H1 (cell line): ENCODE data around the gene SCAPER. TPM values are rescaled to one million over a fixed set of nuclear protein-coding genes. Genes with fewer than 3 reads are reported as not detected.

Experiments used
- CTCF ChIA-PET: fragments of 300-600 bp; sonication (Branson Sonifier 250); formaldehyde crosslinking; loops from one replicate; lab custom pipeline; 2021; ENCODE audit not compliant: partially characterized antibody; lab: Charles Lee
- POLR2A ChIA-PET: fragments of 300-600 bp; sonication (Branson Sonifier 250); formaldehyde crosslinking; loops from one replicate; lab custom pipeline; 2021; ENCODE audit warnings: inconsistent platforms; ENCODE audit not compliant: partially characterized antibody; lab: Charles Lee
- DNase-seq, 2 experiments: peaks; one replicate each; pipeline versions ENCODE4 v3.0.0 to v3.0.0-alpha.2; 2010 to 2022; ENCODE audit warnings: low spot score in 2 of 2, low read depth in 1 of 2, mixed read lengths in 1 of 2
- FAIRE-seq: peaks from 2 replicates; lab custom pipeline; 2011; peaks lifted over from hg19 to GRCh38; lab: Jason Lieb, UNC
- H2AFZ ChIP-seq: 2 replicates; pipeline ENCODE4 v1.8.1; 2012; ENCODE audit warnings: low read length, inconsistent platforms
- H2AK5ac ChIP-seq: 2 replicates; pipeline ENCODE4 v1.6.1; 2013; ENCODE audit warnings: low read depth, low read length
- H2BK120ac ChIP-seq: replicated peaks from 2 replicates; pipeline ENCODE3; 2013; ENCODE audit warnings: low read depth, low read length, inconsistent platforms
- H2BK12ac ChIP-seq: 2 replicates; pipeline ENCODE4 v1.6.1; 2013; ENCODE audit warnings: low read depth, low read length
- H2BK15ac ChIP-seq: 2 replicates; pipeline ENCODE4 v1.6.1; 2013; ENCODE audit warnings: low read length
- H2BK20ac ChIP-seq: 2 replicates; pipeline ENCODE4 v1.6.1; 2013; ENCODE audit warnings: low read length
- H2BK5ac ChIP-seq: 2 replicates; pipeline ENCODE4 v1.6.1; 2013; ENCODE audit warnings: low read depth, low read length
- H3K14ac ChIP-seq: 2 replicates; pipeline ENCODE4 v1.6.1; 2013; ENCODE audit warnings: inconsistent platforms; ENCODE audit not compliant: insufficient read length
- H3K18ac ChIP-seq: 2 replicates; pipeline ENCODE4 v1.6.1; 2013; ENCODE audit warnings: low read length; ENCODE audit errors: extremely low read depth
- H3K23ac ChIP-seq: 2 replicates; pipeline ENCODE4 v1.6.1; 2013; ENCODE audit warnings: inconsistent platforms; ENCODE audit not compliant: insufficient read length
- H3K23me2 ChIP-seq: 2 replicates; pipeline ENCODE4 v1.6.1; 2013; ENCODE audit warnings: low read depth, low read length
- H3K27ac ChIP-seq: 2 replicates; pipeline ENCODE4 v1.6.1; 2011; ENCODE audit warnings: low read depth, low read length, inconsistent platforms
- H3K27me3 ChIP-seq, 4 experiments: replicated peaks in 1 of 4; 1 replicate in 1 of 4; 2 replicates in 3 of 4; pipeline versions ENCODE4 v1.6.1 to v1.8.1; 2011 to 2013; ENCODE audit warnings: low read length in 3 of 4, mild to moderate bottlenecking in 3 of 4, inconsistent platforms in 2 of 4, mixed read lengths in 2 of 4, moderate library complexity in 1 of 4; ENCODE audit not compliant: control insufficient read depth in 3 of 4, insufficient read depth in 3 of 4; ENCODE audit errors: extremely low read depth in 1 of 4
- H3K36me3 ChIP-seq, 4 experiments: 2 replicates each; pipeline versions ENCODE4 v1.6.1 to v1.8.1; 2011 to 2013; ENCODE audit warnings: mild to moderate bottlenecking in 4 of 4, low read length in 3 of 4, moderate library complexity in 2 of 4, control low read depth in 1 of 4, inconsistent platforms in 1 of 4; ENCODE audit not compliant: insufficient read depth in 4 of 4, control insufficient read depth in 2 of 4
- H3K4ac ChIP-seq: replicated peaks from 2 replicates; pipeline ENCODE3; 2013; ENCODE audit warnings: low read length, low read depth, mixed read lengths, inconsistent platforms; ENCODE audit not compliant: insufficient read length
- H3K4me1 ChIP-seq, 4 experiments: replicated peaks in 1 of 4; 1 replicate in 1 of 4; 2 replicates in 3 of 4; pipeline versions ENCODE4 v1.6.1 to v1.8.1; 2011 to 2013; ENCODE audit warnings: low read length in 3 of 4, inconsistent platforms in 2 of 4, mixed read lengths in 1 of 4; ENCODE audit not compliant: insufficient read depth in 4 of 4, control insufficient read depth in 3 of 4
- H3K4me2 ChIP-seq, 2 experiments: 2 replicates each; pipeline versions ENCODE4 v1.6.1 to v1.8.1; 2011 to 2013; ENCODE audit warnings: low read depth in 2 of 2, low read length in 2 of 2, control low read depth in 1 of 2, inconsistent platforms in 1 of 2, mild to moderate bottlenecking in 1 of 2; ENCODE audit not compliant: insufficient read depth in 1 of 2
- H3K4me3 ChIP-seq, 4 experiments: fragments of 200-600, 300-600 bp in 1 of 4; sonication (generic), shearing (Covaris generic), sonication (Bioruptor Twin) in 1 of 4; 2 replicates each; pipeline versions ENCODE4 v1.5.1 to v1.8.1; 2011 to 2016; ENCODE audit warnings: low read length in 4 of 4, low read depth in 3 of 4, control low read depth in 2 of 4, inconsistent platforms in 2 of 4, mild to moderate bottlenecking in 2 of 4, mixed read lengths in 1 of 4, moderate library complexity in 1 of 4; ENCODE audit not compliant: insufficient read depth in 2 of 4; ENCODE audit errors: extremely low read depth in 1 of 4
- H3K56ac ChIP-seq: replicated peaks from 2 replicates; pipeline ENCODE3; 2013; ENCODE audit warnings: low read depth, mild to moderate bottlenecking, mixed read lengths, low read length, inconsistent platforms; ENCODE audit not compliant: insufficient read length
- H3K79me1 ChIP-seq: 2 replicates; pipeline ENCODE4 v1.6.1; 2013; ENCODE audit warnings: low read depth, low read length, control low read depth
- H3K79me2 ChIP-seq, 2 experiments: 2 replicates each; pipeline versions ENCODE4 v1.6.1 to v1.8.1; 2012 to 2013; ENCODE audit warnings: low read length in 2 of 2, mild to moderate bottlenecking in 2 of 2, inconsistent platforms in 1 of 2; ENCODE audit not compliant: insufficient read depth in 2 of 2, control insufficient read depth in 1 of 2
- H3K9ac ChIP-seq, 4 experiments: replicated peaks in 1 of 4; 1 replicate in 1 of 4; 2 replicates in 3 of 4; pipeline versions ENCODE4 v1.6.1 to v1.8.1; 2011 to 2013; ENCODE audit warnings: low read depth in 3 of 4, low read length in 3 of 4, control low read depth in 2 of 4, mild to moderate bottlenecking in 2 of 4, moderate library complexity in 2 of 4, inconsistent platforms in 1 of 4; ENCODE audit errors: extremely low read depth in 1 of 4
- H3K9me3 ChIP-seq, 2 experiments: 2 replicates each; pipeline versions ENCODE4 v1.6.1 to v1.8.1; 2012 to 2013; ENCODE audit warnings: mild to moderate bottlenecking in 2 of 2, moderate library complexity in 2 of 2, control low read depth in 1 of 2, inconsistent platforms in 1 of 2, low read depth in 1 of 2, low read length in 1 of 2, mixed read lengths in 1 of 2; ENCODE audit not compliant: insufficient read depth in 2 of 2
- H4K20me1 ChIP-seq, 2 experiments: replicated peaks in 1 of 2; 2 replicates each; pipeline versions ENCODE3 to v1.8.1; 2011 to 2013; ENCODE audit warnings: inconsistent platforms in 2 of 2, low read length in 2 of 2, mild to moderate bottlenecking in 1 of 2; ENCODE audit not compliant: insufficient read depth in 2 of 2, control insufficient read depth in 1 of 2
- H4K5ac ChIP-seq: 2 replicates; pipeline ENCODE4 v1.6.1; 2013; ENCODE audit warnings: low read length, low read depth, mixed read lengths, inconsistent platforms; ENCODE audit not compliant: insufficient read length
- H4K8ac ChIP-seq: 2 replicates; pipeline ENCODE4 v1.8.0; 2013; ENCODE audit warnings: mild to moderate bottlenecking, moderate library complexity, low read length, inconsistent platforms; ENCODE audit not compliant: insufficient read depth; ENCODE audit errors: extremely low read depth
- H4K91ac ChIP-seq: replicated peaks from 2 replicates; pipeline ENCODE3; 2013; ENCODE audit warnings: low read length, mixed read lengths, inconsistent platforms; ENCODE audit not compliant: insufficient read length
- RAD21 ChIP-seq, 2 experiments: IDR thresholded peaks in 1 of 2; conservative IDR thresholded peaks in 1 of 2; 2 replicates each; pipeline ENCODE4 v1.6.1; 2011; ENCODE audit warnings: low read depth in 2 of 2, low read length in 2 of 2, improper control_type of control experiment in 1 of 2, inconsistent platforms in 1 of 2, mild to moderate bottlenecking in 1 of 2, moderate library complexity in 1 of 2
- RBBP5 ChIP-seq: IDR thresholded peaks from 2 replicates; pipeline ENCODE4 v1.7.1; 2012; ENCODE audit warnings: low read depth, mild to moderate bottlenecking, inconsistent platforms, low read length, moderate library complexity, borderline replicate concordance
- TAF7 ChIP-seq: optimal IDR thresholded peaks from 2 replicates; pipeline ENCODE3; 2011; ENCODE audit warnings: low read depth, mild to moderate bottlenecking, inconsistent platforms, low read length, moderate library complexity, borderline replicate concordance
- WGBS, 2 experiments: shearing (Covaris generic) in 1 of 2; methylation state at CpG; one replicate each; pipeline versions ENCODE4 v1.1.6 to v1.1.7; 2013 to 2015; ENCODE audit warnings: low lambda C conversion rate in 2 of 2, mixed read lengths in 2 of 2, inconsistent platforms in 1 of 2, low coverage in 1 of 2, missing lambda C conversion rate in 1 of 2; ENCODE audit not compliant: insufficient replicate concordance in 2 of 2, insufficient coverage in 1 of 2, insufficient read length in 1 of 2; ENCODE audit errors: extremely low coverage in 1 of 2, missing lambda C conversion rate in 1 of 2; 5-methylcytosine and 5-hydroxymethylcytosine counted together
- polyA plus RNA-seq, 7 experiments: library from polyadenylated mRNA; depleted of rRNA in 3 of 7; stranded (reverse) in 5 of 7; unstranded in 2 of 7; fragments of >200 nt in 5 of 7; fragments of 200-250 nt in 2 of 7; gene quantifications; 1 replicate in 5 of 7; 2 replicates in 1 of 7; 4 replicates in 1 of 7; pipeline versions ENCODE4 v1.2.1 to v1.2.3, GENCODE V29; 2011 to 2013; ENCODE audit warnings: missing spikeins in 2 of 7, mixed read lengths in 2 of 7
- total RNA-seq: library from RNA; stranded (reverse); fragmentation: NEBNext Ultra II Directional; extraction: Animal tissue kit (Norgen Biotek cat#: 25700); gene quantifications from 2 replicates; pipeline ENCODE4 v1.2.1, GENCODE V29; 2021

SCAPER gene
- total and polyA plus RNA-seq, 2 of the 8 experiments (the other 6 are each of a cell fraction or from before 2014, with no cell fraction given) = 1.6 to 6.8 TPM

DNA sequence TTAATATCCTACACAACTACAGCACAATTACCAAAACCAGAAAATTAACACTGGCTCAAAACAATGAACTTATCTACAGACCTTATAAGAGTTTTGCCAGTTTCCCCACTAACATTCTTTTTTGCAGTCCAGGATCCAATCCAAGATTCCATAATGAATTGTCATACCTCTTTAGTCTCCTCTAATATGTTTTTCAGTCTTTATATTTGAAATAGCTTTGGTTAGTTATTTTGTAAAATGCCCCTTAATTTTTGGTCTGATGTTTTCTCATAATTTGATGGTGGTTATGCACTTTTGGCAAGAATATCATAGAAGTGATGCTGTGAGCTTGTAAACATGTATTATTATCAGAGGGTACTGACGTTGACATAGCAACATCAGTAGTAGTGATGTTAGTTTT lies 444.3 kb downstream of the SCAPER start:
- no peak for DNase-seq
- no peaks in the 10 kb centered on the region for H3K4me1 ChIP-seq
- H2BK15ac ChIP-seq = no peak overlapping the region
- H4K20me1 ChIP-seq = no peaks in the 10 kb centered on the region
- H3K9ac ChIP-seq = no peak overlapping the region
- WGBS, 2 experiments = 100% methylated on average over 1 of the region's 1 CpG; no CpG with 5 or more reads in 1 of the 2 experiments
- peaks cover 0 to 1% (median 0%) of the 10 kb centered on the region in 4 experiments; a peak in 1 of 7 replicates for H3K27me3 ChIP-seq
- H3K9me3 ChIP-seq = peaks cover 0 to 4% of the 10 kb centered on the region in 2 experiments; a peak in 3 of 4 replicates
- ChIA-PET POLR2A (interaction anchor here (1.0 kb wide), 1 partner anchor 14 kb away, joined by 3 read pairs; no protein-coding TSS in a partner anchor), CTCF (no interaction called here)
- H3K4ac ChIP-seq = no peak overlapping the region
- H3K36me3 ChIP-seq = no peaks in the 10 kb centered on the region
- no peaks in the 10 kb centered on the region for H3K79me1 ChIP-seq
- no peak overlapping the region for H3K4me2 ChIP-seq
- FAIRE-seq = no peak
- H3K4me3 ChIP-seq = no peak overlapping the region
- H3K79me2 ChIP-seq = no peaks in the 10 kb centered on the region
- no peak overlapping the region for H3K14ac ChIP-seq
- TF ChIP-seq RBBP5 (no peak), RAD21 (IDR thresholded peaks at IDR 0.05 in 1 of 2, conservative IDR thresholded peaks at IDR 0.05 in 1 of 2; ENCODE audit: low read depth in 2 of 2, low read length in 2 of 2) (no peak), TAF7 (no peak)
- H2BK12ac ChIP-seq = no peak overlapping the region
- H3K18ac ChIP-seq = no peak overlapping the region
- no peak overlapping the region for H2BK5ac ChIP-seq
- no peak overlapping the region for H3K56ac ChIP-seq
- H2AFZ ChIP-seq = no peak overlapping the region
- no peak overlapping the region for H2AK5ac ChIP-seq
- no peak overlapping the region for H2BK20ac ChIP-seq
- no peak overlapping the region for H2BK120ac ChIP-seq
- H3K23me2 ChIP-seq = no peaks in the 10 kb centered on the region
- no peak overlapping the region for H4K5ac ChIP-seq
- H3K27ac ChIP-seq = no peak overlapping the region
- H4K91ac ChIP-seq = no peak overlapping the region
- no peak overlapping the region for H3K23ac ChIP-seq
- no peak overlapping the region for H4K8ac ChIP-seq
